GM12872 (cell line): Measurements from ENCODE around the gene C19orf85.

Experiments used
- TF ChIP-seq, protein P1 (sequence below): IDR thresholded peaks from 3 replicates; pipeline ENCODE4 v1.5.1; 2011; ENCODE audit warnings: low read depth, mild to moderate bottlenecking, low read length, moderate library complexity; ENCODE audit not compliant: insufficient read depth

C19orf85 gene

DNA sequence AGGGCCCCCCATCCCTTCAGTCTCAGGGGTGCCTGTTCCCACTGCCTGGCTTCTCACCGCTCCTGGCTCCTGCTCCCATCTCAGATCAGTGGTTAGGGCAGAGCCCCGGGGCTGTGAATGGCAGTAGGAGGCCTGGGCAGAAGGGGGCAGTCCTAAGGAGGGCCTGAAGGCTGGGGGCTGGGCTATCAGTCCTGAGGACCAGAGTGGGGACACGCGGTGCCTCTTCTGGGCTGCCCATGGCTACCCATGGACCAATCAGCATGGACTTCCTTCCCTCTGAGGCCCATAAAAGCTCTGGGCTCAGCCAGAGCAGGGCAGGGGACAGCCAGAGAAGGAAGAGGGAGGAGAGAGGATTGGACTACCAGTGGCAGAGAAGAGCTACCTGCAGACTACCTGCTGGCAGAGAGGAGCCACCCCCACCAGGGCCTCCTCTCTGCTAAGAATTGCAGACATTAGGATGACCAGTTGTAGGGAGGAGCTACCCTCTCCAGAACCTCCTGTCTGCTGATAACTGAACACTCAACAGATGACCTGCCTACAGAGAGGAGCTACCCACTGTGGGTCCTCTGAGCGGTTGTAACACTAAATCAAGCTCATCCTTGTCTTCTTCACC is 44.8 kb downstream of the C19orf85 start:
- TF ChIP-seq, protein P1, sequence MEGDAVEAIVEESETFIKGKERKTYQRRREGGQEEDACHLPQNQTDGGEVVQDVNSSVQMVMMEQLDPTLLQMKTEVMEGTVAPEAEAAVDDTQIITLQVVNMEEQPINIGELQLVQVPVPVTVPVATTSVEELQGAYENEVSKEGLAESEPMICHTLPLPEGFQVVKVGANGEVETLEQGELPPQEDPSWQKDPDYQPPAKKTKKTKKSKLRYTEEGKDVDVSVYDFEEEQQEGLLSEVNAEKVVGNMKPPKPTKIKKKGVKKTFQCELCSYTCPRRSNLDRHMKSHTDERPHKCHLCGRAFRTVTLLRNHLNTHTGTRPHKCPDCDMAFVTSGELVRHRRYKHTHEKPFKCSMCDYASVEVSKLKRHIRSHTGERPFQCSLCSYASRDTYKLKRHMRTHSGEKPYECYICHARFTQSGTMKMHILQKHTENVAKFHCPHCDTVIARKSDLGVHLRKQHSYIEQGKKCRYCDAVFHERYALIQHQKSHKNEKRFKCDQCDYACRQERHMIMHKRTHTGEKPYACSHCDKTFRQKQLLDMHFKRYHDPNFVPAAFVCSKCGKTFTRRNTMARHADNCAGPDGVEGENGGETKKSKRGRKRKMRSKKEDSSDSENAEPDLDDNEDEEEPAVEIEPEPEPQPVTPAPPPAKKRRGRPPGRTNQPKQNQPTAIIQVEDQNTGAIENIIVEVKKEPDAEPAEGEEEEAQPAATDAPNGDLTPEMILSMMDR: no peak

DNA sequence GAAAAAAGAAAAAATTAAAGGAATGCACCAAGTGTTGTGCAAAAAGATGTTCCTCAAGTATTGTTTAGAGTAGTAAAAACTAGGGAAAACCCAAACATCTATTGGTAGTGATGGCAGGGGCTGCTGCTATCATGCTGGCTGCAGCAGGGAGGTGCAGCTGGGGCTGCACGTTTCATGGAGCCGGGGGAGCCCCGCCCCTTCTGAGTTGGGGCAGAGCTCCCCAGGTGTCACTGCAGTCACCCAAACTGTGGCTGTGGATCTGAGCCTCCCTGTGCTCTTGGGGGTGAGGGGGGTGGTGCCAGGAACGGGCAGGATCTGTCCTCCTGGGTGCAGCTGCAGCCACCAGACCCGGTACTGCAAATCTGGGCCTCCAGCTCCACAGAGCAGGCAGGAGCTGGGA is 45.4 kb downstream of the C19orf85 start:
- TF ChIP-seq, protein P1: no peak

DNA sequence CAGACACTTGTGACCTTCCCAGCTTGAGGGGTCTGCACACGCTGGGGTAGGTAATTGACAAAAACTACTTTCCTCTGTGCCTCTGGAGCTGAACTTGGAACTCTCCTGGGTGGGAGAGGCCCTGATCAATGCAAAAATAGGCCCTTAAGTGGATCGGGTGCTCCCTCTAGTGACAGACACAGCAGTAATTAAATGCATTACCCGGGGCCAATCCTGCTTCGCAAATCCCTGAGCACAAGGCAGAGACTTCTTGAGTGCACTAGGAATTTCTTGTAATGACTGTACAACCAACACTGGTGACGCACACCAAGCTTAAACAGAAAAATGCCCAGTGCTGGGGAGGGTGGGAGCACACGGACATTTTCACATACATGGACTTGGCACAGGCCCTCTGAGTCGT is 46.4 kb downstream of the C19orf85 start:
- TF ChIP-seq, protein P1: peak; percentile 76
